PC-9 (cell line): ENCODE data around the gene LRRK1. TPM values are rescaled to one million over a fixed set of nuclear protein-coding genes. Genes with fewer than 3 reads are reported as not detected.

Experiments
- BruUV-seq: library from RNA; stranded (reverse); fragments of 400-500 nt; replicated peaks from 2 replicates; lab custom pipeline; 2021; lab: Mats Ljungman, UMichigan
- CTCF ChIA-PET: fragments of 300-600 bp; sonication (Branson Sonifier 250); formaldehyde crosslinking; loops from one replicate; lab custom pipeline; 2022; ENCODE audit warnings: antibody characterized with exemption; lab: Charles Lee
- POLR2A ChIA-PET: fragments of 300-600 bp; sonication (Branson Sonifier 250); formaldehyde crosslinking; loops from one replicate; lab custom pipeline; 2022; ENCODE audit warnings: antibody characterized with exemption; ENCODE audit not compliant: unreplicated experiment; lab: Charles Lee
- DNase-seq, 2 experiments: peaks; one replicate each; pipeline versions ENCODE4 v3.0.0 to v3.0.0-alpha.2; 2015 to 2022; ENCODE audit warnings: mixed read lengths in 1 of 2
- H2AFZ ChIP-seq: fragments of 200-600 bp; sonication (generic); 2 replicates; pipeline ENCODE4 v1.8.1; 2017; ENCODE audit warnings: antibody characterized with exemption
- H3F3A ChIP-seq: fragments of 200-600 bp; sonication (generic); 2 replicates; pipeline ENCODE4 v1.8.1; 2017; ENCODE audit warnings: antibody characterized with exemption, mild to moderate bottlenecking, low read depth; ENCODE audit not compliant: insufficient read depth
- H3K27ac ChIP-seq: fragments of 200-600 bp; sonication (generic); 2 replicates; pipeline ENCODE4 v1.6.1; 2016; ENCODE audit warnings: mixed run types
- H3K27me3 ChIP-seq: fragments of 200-600 bp; sonication (generic); 2 replicates; pipeline ENCODE4 v1.6.1; 2016; ENCODE audit warnings: low read depth, mixed run types; ENCODE audit not compliant: insufficient read depth
- H3K36me3 ChIP-seq: fragments of 200-600 bp; sonication (generic); 2 replicates; pipeline ENCODE4 v1.6.1; 2016; ENCODE audit warnings: low read depth, mixed run types
- H3K4me1 ChIP-seq: fragments of 200-600 bp; sonication (generic); replicated peaks from 2 replicates; pipeline ENCODE4 v1.6.1; 2016; ENCODE audit warnings: mixed run types; ENCODE audit not compliant: insufficient read depth
- H3K4me2 ChIP-seq: fragments of 200-600 bp; sonication (generic); 2 replicates; pipeline ENCODE4 v1.6.1; 2017; ENCODE audit warnings: mixed run types
- H3K4me3 ChIP-seq: fragments of 200-600 bp; sonication (generic); 2 replicates; pipeline ENCODE4 v1.6.1; 2016; ENCODE audit warnings: mixed run types
- H3K79me2 ChIP-seq: fragments of 200-600 bp; sonication (generic); 2 replicates; pipeline ENCODE4 v1.6.1; 2017; ENCODE audit warnings: low read depth, mixed run types
- H3K9me2 ChIP-seq: fragments of 200-600 bp; sonication (generic); 2 replicates; pipeline ENCODE4 v1.8.1; 2017; ENCODE audit warnings: mild to moderate bottlenecking; ENCODE audit not compliant: insufficient read depth
- H3K9me3 ChIP-seq: fragments of 200-600 bp; sonication (generic); 2 replicates; pipeline ENCODE4 v1.8.1; 2016; ENCODE audit warnings: low read depth; ENCODE audit not compliant: insufficient read depth
- H4K20me1 ChIP-seq: fragments of 200-600 bp; sonication (generic); 2 replicates; pipeline ENCODE4 v1.8.1; 2017; ENCODE audit not compliant: insufficient read depth
- EZH2 ChIP-seq: fragments of 200-600 bp; sonication (generic); IDR thresholded peaks from 2 replicates; pipeline ENCODE4 v1.8.0; 2017; ENCODE audit warnings: antibody characterized with exemption, low read depth
- intact Hi-C: fragments of 100-400 bp; cut with micrococcal nuclease; formaldehyde crosslinking; loops from one replicate; pipeline ENCODE4 v1.10.0; 2022; ENCODE audit not compliant: unreplicated experiment
- total RNA-seq: library from RNA; stranded (reverse); gene quantifications from 2 replicates; pipeline ENCODE4 v1.2.3, GENCODE V29; 2021
- TF ChIP-seq, protein P1 (sequence below): fragments of 200-600 bp; sonication (generic); conservative IDR thresholded peaks from 2 replicates; pipeline ENCODE4 v1.6.1; 2017; ENCODE audit warnings: mixed run types, antibody characterized with exemption, mild to moderate bottlenecking, moderate library complexity

Gene LRRK1
- total RNA-seq, 1 experiment from 2014 or later = 15.7 TPM

GRCh38 chr15:101085311-101085700 is 166.1 kb downstream of the LRRK1 start:
- POLR2A ChIA-PET = no interaction called here
- Histone ChIP-seq H3K36me3 (no peaks in the 10 kb centered on the region), H2AFZ (no peak overlapping the region), H3K27ac (no peak overlapping the region), H3K9me2 (no peaks in the 10 kb centered on the region), H3F3A (no peaks in the 10 kb centered on the region), H3K4me2 (no peak overlapping the region), H3K9me3 (no peaks in the 10 kb centered on the region), H3K4me3 (no peak overlapping the region), H3K27me3 (no peaks in the 10 kb centered on the region), H3K4me1 (no peaks in the 10 kb centered on the region), H4K20me1 (no peaks in the 10 kb centered on the region), H3K79me2 (no peaks in the 10 kb centered on the region)
- CTCF ChIA-PET = no interaction called here
- no peak for DNase-seq
- TF ChIP-seq, protein P1, sequence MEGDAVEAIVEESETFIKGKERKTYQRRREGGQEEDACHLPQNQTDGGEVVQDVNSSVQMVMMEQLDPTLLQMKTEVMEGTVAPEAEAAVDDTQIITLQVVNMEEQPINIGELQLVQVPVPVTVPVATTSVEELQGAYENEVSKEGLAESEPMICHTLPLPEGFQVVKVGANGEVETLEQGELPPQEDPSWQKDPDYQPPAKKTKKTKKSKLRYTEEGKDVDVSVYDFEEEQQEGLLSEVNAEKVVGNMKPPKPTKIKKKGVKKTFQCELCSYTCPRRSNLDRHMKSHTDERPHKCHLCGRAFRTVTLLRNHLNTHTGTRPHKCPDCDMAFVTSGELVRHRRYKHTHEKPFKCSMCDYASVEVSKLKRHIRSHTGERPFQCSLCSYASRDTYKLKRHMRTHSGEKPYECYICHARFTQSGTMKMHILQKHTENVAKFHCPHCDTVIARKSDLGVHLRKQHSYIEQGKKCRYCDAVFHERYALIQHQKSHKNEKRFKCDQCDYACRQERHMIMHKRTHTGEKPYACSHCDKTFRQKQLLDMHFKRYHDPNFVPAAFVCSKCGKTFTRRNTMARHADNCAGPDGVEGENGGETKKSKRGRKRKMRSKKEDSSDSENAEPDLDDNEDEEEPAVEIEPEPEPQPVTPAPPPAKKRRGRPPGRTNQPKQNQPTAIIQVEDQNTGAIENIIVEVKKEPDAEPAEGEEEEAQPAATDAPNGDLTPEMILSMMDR = no peak
- no peak for TF ChIP-seq EZH2
- no TSS peak for BruUV-seq
- intact Hi-C loops = no loop called here

DNA sequence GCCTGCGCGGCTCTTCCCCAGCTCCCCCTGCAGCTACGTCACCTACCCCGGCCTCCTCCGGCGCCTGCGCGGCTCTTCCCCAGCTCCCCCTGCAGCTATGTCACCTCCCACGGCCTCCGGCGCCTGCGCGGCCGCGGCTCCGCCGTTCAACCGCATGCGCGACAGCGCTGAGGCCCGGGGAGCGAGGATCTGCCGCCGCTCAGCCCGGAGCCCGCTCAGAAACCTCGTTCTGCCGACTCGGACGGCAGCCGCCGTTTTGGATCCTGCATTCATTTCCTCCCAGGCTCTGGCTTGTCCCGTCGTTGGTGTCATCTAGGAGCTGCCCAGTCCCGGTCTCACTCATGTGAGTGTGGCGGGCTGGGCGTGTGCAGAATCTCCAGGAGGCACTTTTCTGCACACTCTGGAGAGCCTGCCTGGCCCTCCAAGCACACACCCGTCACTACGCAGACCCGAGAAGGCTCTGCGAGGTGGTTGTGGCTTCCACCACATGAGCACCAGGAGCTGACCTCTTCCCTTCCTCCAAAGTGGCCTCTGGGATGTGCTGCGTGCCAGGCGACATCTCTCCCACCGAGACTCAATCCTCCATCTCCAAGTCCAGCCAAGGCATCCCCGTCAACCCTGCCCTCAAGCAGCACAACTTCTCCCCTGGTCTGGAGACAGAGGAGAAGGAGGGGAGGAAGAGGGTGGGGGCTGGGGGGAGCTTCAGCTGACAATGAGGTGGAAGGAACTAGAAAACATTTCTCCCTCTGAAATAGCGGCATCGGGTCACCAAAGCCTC is 167.4 kb downstream of the LRRK1 start:
- Histone ChIP-seq H3K4me1 (no peaks in the 10 kb centered on the region), H3K4me2 (no peak overlapping the region), H3K4me3 (no peak overlapping the region), H3K79me2 (no peaks in the 10 kb centered on the region), H2AFZ (no peak overlapping the region), H4K20me1 (no peaks in the 10 kb centered on the region), H3K9me3 (no peaks in the 10 kb centered on the region), H3K9me2 (no peaks in the 10 kb centered on the region), H3K36me3 (no peaks in the 10 kb centered on the region), H3K27ac (no peak overlapping the region), H3K27me3 (no peaks in the 10 kb centered on the region), H3F3A (no peaks in the 10 kb centered on the region)
- intact Hi-C loops = no loop called here
- TF ChIP-seq, protein P1 = no peak
- no peak for TF ChIP-seq EZH2
- ChIA-PET CTCF (interaction anchor here (0.8 kb wide), 1 partner anchor 15 kb away, joined by 3 read pairs; no protein-coding TSS in a partner anchor), POLR2A (no interaction called here)
- no TSS peak for BruUV-seq
- DNase-seq = no peak

GRCh38 chr15:101087172-101087769 is 168.1 kb downstream of the LRRK1 start:
- Histone ChIP-seq H4K20me1 (no peaks in the 10 kb centered on the region), H3K79me2 (no peaks in the 10 kb centered on the region), H3K4me3 (no peak overlapping the region), H3K4me1 (no peaks in the 10 kb centered on the region), H3K9me3 (no peaks in the 10 kb centered on the region), H3K9me2 (no peaks in the 10 kb centered on the region), H3F3A (no peaks in the 10 kb centered on the region), H3K27ac (no peak overlapping the region), H3K4me2 (no peak overlapping the region), H3K36me3 (no peaks in the 10 kb centered on the region), H2AFZ (no peak overlapping the region), H3K27me3 (no peaks in the 10 kb centered on the region)
- TF ChIP-seq EZH2 = no peak
- TF ChIP-seq, protein P1 = no peak
- ChIA-PET POLR2A (interaction anchor here (0.5 kb wide), 1 partner anchor 42 kb away, joined by 8 read pairs; no protein-coding TSS in a partner anchor), CTCF (interaction anchor here (0.8 kb wide), 1 partner anchor 16 kb away, joined by 3 read pairs; no protein-coding TSS in a partner anchor)
- BruUV-seq = no TSS peak
- intact Hi-C loops = no loop called here
- DNase-seq = no peak
